ENCODE measurements around the gene PCGF3.

GRCh38 chr4:665751-666435 is 39.7 kb upstream of the PCGF3 start:
- TF ChIP-seq POLR2A (IDR thresholded peaks at IDR 0.05) (no peak), CTCF (IDR thresholded peaks at IDR 0.05) (no peak)

All from testis (tissue), 2 donors.